ENCODE measurements around the gene ABCB6. TPM values are rescaled to one million over a fixed set of nuclear protein-coding genes. Genes with fewer than 3 reads are reported as not detected.

Gene ABCB6
- total RNA-seq, 1 donor from 2014 or later, result 23.8 TPM

- no peak for TF ChIP-seq POLR2AphosphoS5 (IDR thresholded peaks at IDR 0.05; ENCODE audit: insufficient read depth in 1 of 2, low read depth in 1 of 2)
- TF ChIP-seq POLR2A (IDR thresholded peaks at IDR 0.05), result no peak
- TF ChIP-seq CTCF (IDR thresholded peaks at IDR 0.05), result no peak
- DNase-seq (ENCODE audit: extremely low spot score in 2 of 2), result no peak
- intact Hi-C loops (cut with DNase I), result loop anchor here (2.0 kb wide), 1 partner anchor 43 kb away; the partner anchor contains the start of gene CNPPD1
- H3K36me3 ChIP-seq, result peaks cover 7 to 67% of the 10 kb centered on the region in 2 donors
- no peaks in the 10 kb centered on the region for H3K27me3 ChIP-seq
- no peak overlapping the region for H3K27ac ChIP-seq
- H3K4me1 ChIP-seq, result peaks cover 40% of the 10 kb centered on the region
- H3K9me3 ChIP-seq, result no peaks in the 10 kb centered on the region
- peak overlapping the region in 1 of 2 donors; percentile 45 for H3K4me3 ChIP-seq
These were observed 1.2 kb upstream of the ABCB6 start for GRCh38 chr2:219219784-219220532.

GRCh38 chr2:219218217-219218731, 484 bp downstream of the ABCB6 start:
- Histone ChIP-seq H3K9me3 (no peaks in the 10 kb centered on the region), H3K36me3 (peaks cover 0 to 67% of the 10 kb centered on the region in 2 donors), H3K27ac (peak overlapping the region; percentile 84), H3K27me3 (no peaks in the 10 kb centered on the region), H3K4me1 (peaks cover 40% of the 10 kb centered on the region), H3K4me3 (peak overlapping the region; percentile 45 to 60)
- intact Hi-C loops (cut with DNase I), result loop anchor here (2.0 kb wide), 1 partner anchor 41 kb away; the partner anchor contains the start of gene CNPPD1
- no peak for TF ChIP-seq CTCF (IDR thresholded peaks at IDR 0.05)
- DNase-seq (ENCODE audit: extremely low spot score in 2 of 2), result no peak

GRCh38 chr2:219216535-219216915, 2.2 kb downstream of the ABCB6 start:
- peaks cover 0 to 60% of the 10 kb centered on the region in 2 donors for H3K36me3 ChIP-seq
- intact Hi-C loops (cut with DNase I), result no loop called here

GRCh38 chr2:219215871-219216534, 2.8 kb downstream of the ABCB6 start:
- intact Hi-C loops (cut with DNase I), result no loop called here
- no peak for TF ChIP-seq POLR2AphosphoS5 (IDR thresholded peaks at IDR 0.05; ENCODE audit: insufficient read depth in 1 of 2, low read depth in 1 of 2)
- TF ChIP-seq POLR2A (IDR thresholded peaks at IDR 0.05), result no peak
- no peak for TF ChIP-seq CTCF (IDR thresholded peaks at IDR 0.05)
- H3K27ac ChIP-seq, result no peak overlapping the region
- peaks cover 0 to 55% of the 10 kb centered on the region in 2 donors for H3K36me3 ChIP-seq
- H3K9me3 ChIP-seq, result no peaks in the 10 kb centered on the region
- peaks cover 40% of the 10 kb centered on the region for H3K4me1 ChIP-seq
- no peak overlapping the region for H3K4me3 ChIP-seq
- no peaks in the 10 kb centered on the region for H3K27me3 ChIP-seq
- DNase-seq (ENCODE audit: extremely low spot score in 2 of 2), result no peak

More at GRCh38 chr2:219216535-219216915, 2.2 kb downstream of the ABCB6 start:
- H3K27ac ChIP-seq, result no peak overlapping the region
- DNase-seq (ENCODE audit: extremely low spot score in 2 of 2), result no peak
- H3K4me3 ChIP-seq, result no peak overlapping the region
- H3K27me3 ChIP-seq, result no peaks in the 10 kb centered on the region
- H3K9me3 ChIP-seq, result no peaks in the 10 kb centered on the region
- no peak for TF ChIP-seq CTCF (IDR thresholded peaks at IDR 0.05)
- no peak for TF ChIP-seq POLR2AphosphoS5 (IDR thresholded peaks at IDR 0.05; ENCODE audit: insufficient read depth in 1 of 2, low read depth in 1 of 2)
- TF ChIP-seq POLR2A (IDR thresholded peaks at IDR 0.05), result no peak
- H3K4me1 ChIP-seq, result peaks cover 40% of the 10 kb centered on the region

All from vagina (tissue), 2 donors.